ENCODE measurements around the gene FOXN4.

GRCh38 chr12:109336593-109336992 lies 27.5 kb upstream of the FOXN4 start:
- TF ChIP-seq CTCF (IDR thresholded peaks at IDR 0.05 in 4 of 5, conservative IDR thresholded peaks at IDR 0.05 in 1 of 5) (no peak), POLR2A (IDR thresholded peaks at IDR 0.05) (no peak)

Data from gastrocnemius medialis (tissue), 4 donors.